Osteoblast (primary cell): Measurements from ENCODE around the gene PLA2R1. TPM values are rescaled to one million over a fixed set of nuclear protein-coding genes. Genes with fewer than 3 reads are reported as not detected.

ENCODE experiments used
- DNase-seq: peaks from one replicate; pipeline ENCODE4 v3.0.0; 2011; ENCODE audit warnings: low spot score, mixed read lengths; ENCODE audit not compliant: insufficient read length; ENCODE audit errors: missing footprints
- H2AFZ ChIP-seq: 2 replicates; pipeline ENCODE4 v1.6.0; 2011; ENCODE audit warnings: mild to moderate bottlenecking, low read length
- H3K27ac ChIP-seq: 2 replicates; pipeline ENCODE4 v1.5.1; 2011; ENCODE audit warnings: mild to moderate bottlenecking, low read depth, low read length, moderate library complexity
- H3K27me3 ChIP-seq: 2 replicates; pipeline ENCODE4 v1.6.0; 2012; ENCODE audit warnings: mild to moderate bottlenecking, control low read depth, inconsistent platforms, low read length, moderate library complexity; ENCODE audit not compliant: insufficient read depth
- H3K36me3 ChIP-seq: 2 replicates; pipeline ENCODE4 v1.5.1; 2011; ENCODE audit warnings: mild to moderate bottlenecking, low read length, control low read depth, moderate library complexity; ENCODE audit not compliant: insufficient read depth
- H3K4me1 ChIP-seq: 2 replicates; pipeline ENCODE4 v1.5.1; 2011; ENCODE audit warnings: mild to moderate bottlenecking, low read length, control low read depth, moderate library complexity; ENCODE audit not compliant: insufficient read depth
- H3K4me2 ChIP-seq: 2 replicates; pipeline ENCODE4 v1.6.0; 2011; ENCODE audit warnings: mild to moderate bottlenecking, low read length; ENCODE audit not compliant: insufficient read depth
- H3K4me3 ChIP-seq: fragments of 200-600 bp; sonication (generic); 3 replicates; pipeline ENCODE4 v1.5.1; 2012; ENCODE audit warnings: mild to moderate bottlenecking, low read length, inconsistent platforms; ENCODE audit not compliant: insufficient read depth
- H3K79me2 ChIP-seq: 2 replicates; pipeline ENCODE4 v1.6.0; 2012; ENCODE audit warnings: mild to moderate bottlenecking, low read length, control low read depth, inconsistent platforms; ENCODE audit not compliant: insufficient read depth
- H3K9me3 ChIP-seq: 2 replicates; pipeline ENCODE4 v1.5.1; 2011; ENCODE audit warnings: low read depth, low read length, control low read depth
- H4K20me1 ChIP-seq: 2 replicates; pipeline ENCODE4 v1.6.0; 2012; ENCODE audit warnings: mild to moderate bottlenecking, low read length, control low read depth; ENCODE audit not compliant: insufficient read depth
- CTCF ChIP-seq: IDR thresholded peaks from 2 replicates; pipeline ENCODE4 v1.5.1; 2011; ENCODE audit warnings: mild to moderate bottlenecking, low read depth, low read length, moderate library complexity; ENCODE audit errors: extremely low read depth
- total RNA-seq: library from RNA; depleted of rRNA; stranded (reverse); fragments of >200 nt; gene quantifications from 2 replicates; pipeline ENCODE4 v1.2.3, GENCODE V29; 2012

Gene PLA2R1
- total RNA-seq, 1 donor, result 19.9 TPM

GRCh38 chr2:160045703-160046210, 16.7 kb downstream of the PLA2R1 start:
- H3K36me3 ChIP-seq, result no peaks in the 10 kb centered on the region
- no peaks in the 10 kb centered on the region for H3K27me3 ChIP-seq
- no peak for DNase-seq
- H3K4me1 ChIP-seq, result no peaks in the 10 kb centered on the region
- no peak overlapping the region for H3K4me3 ChIP-seq
- H3K27ac ChIP-seq, result no peak overlapping the region
- H4K20me1 ChIP-seq, result no peaks in the 10 kb centered on the region
- H3K4me2 ChIP-seq, result no peak overlapping the region
- peaks cover 2% of the 10 kb centered on the region for H3K79me2 ChIP-seq
- TF ChIP-seq CTCF, result no peak
- H2AFZ ChIP-seq, result no peak overlapping the region
- H3K9me3 ChIP-seq, result no peaks in the 10 kb centered on the region

- H3K27me3 ChIP-seq, result no peaks in the 10 kb centered on the region
- no peak overlapping the region for H2AFZ ChIP-seq
- H3K4me2 ChIP-seq, result no peak overlapping the region
- DNase-seq, result no peak
- no peaks in the 10 kb centered on the region for H3K36me3 ChIP-seq
- no peaks in the 10 kb centered on the region for H4K20me1 ChIP-seq
- H3K4me1 ChIP-seq, result peaks cover 7% of the 10 kb centered on the region
- no peak for TF ChIP-seq CTCF
- no peak overlapping the region for H3K27ac ChIP-seq
- no peak overlapping the region for H3K4me3 ChIP-seq
- H3K9me3 ChIP-seq, result no peaks in the 10 kb centered on the region
- H3K79me2 ChIP-seq, result no peaks in the 10 kb centered on the region
Measured at GRCh38 chr2:160044728-160045127, 17.7 kb downstream of the PLA2R1 start.

- Histone ChIP-seq H3K27ac (no peak overlapping the region), H3K9me3 (no peaks in the 10 kb centered on the region), H4K20me1 (no peaks in the 10 kb centered on the region), H3K4me3 (no peak overlapping the region), H3K4me1 (peaks cover 14% of the 10 kb centered on the region), H3K36me3 (no peaks in the 10 kb centered on the region), H3K79me2 (no peaks in the 10 kb centered on the region), H2AFZ (no peak overlapping the region), H3K4me2 (no peak overlapping the region), H3K27me3 (no peaks in the 10 kb centered on the region)
- TF ChIP-seq CTCF, result no peak
- no peak for DNase-seq
Measured at GRCh38 chr2:160043265-160043664, 19.1 kb downstream of the PLA2R1 start.

- Histone ChIP-seq H3K79me2 (no peaks in the 10 kb centered on the region), H4K20me1 (no peaks in the 10 kb centered on the region), H2AFZ (no peak overlapping the region), H3K36me3 (no peaks in the 10 kb centered on the region), H3K4me1 (peaks cover 20% of the 10 kb centered on the region), H3K27me3 (no peaks in the 10 kb centered on the region), H3K4me2 (no peak overlapping the region), H3K4me3 (no peak overlapping the region), H3K27ac (no peak overlapping the region), H3K9me3 (no peaks in the 10 kb centered on the region)
- no peak for DNase-seq
- no peak for TF ChIP-seq CTCF
Measured at GRCh38 chr2:160042054-160042453, 20.4 kb downstream of the PLA2R1 start.
